Epidermal melanocyte (primary cell): ENCODE measurements around the gene CHRM2.

Experiments used
- DNase-seq: peaks from one replicate; pipeline ENCODE4 v3.0.0; 2011; ENCODE audit warnings: low spot score; ENCODE audit not compliant: insufficient read length

Gene CHRM2

GRCh38 chr7:136957391-136957790 is 88.9 kb downstream of the CHRM2 start:
- no peak for DNase-seq

- DNase-seq = no peak
Measured at GRCh38 chr7:136958016-136958415, 89.6 kb downstream of the CHRM2 start.

- no peak for DNase-seq
Measured at GRCh38 chr7:136964347-136964746, 95.9 kb downstream of the CHRM2 start.

- DNase-seq = no peak
Measured at GRCh38 chr7:136966825-136967224, 98.4 kb downstream of the CHRM2 start.

GRCh38 chr7:136969761-136970160 is 101.3 kb downstream of the CHRM2 start:
- DNase-seq = no peak

GRCh38 chr7:136971776-136972175 is 103.3 kb downstream of the CHRM2 start:
- DNase-seq = no peak

GRCh38 chr7:136976504-136977251 is 108.2 kb downstream of the CHRM2 start:
- peak; percentile 22 for DNase-seq

- DNase-seq = no peak
Measured at GRCh38 chr7:136993377-136993776, 124.9 kb downstream of the CHRM2 start.

GRCh38 chr7:136997735-136998134 is 129.3 kb downstream of the CHRM2 start:
- DNase-seq = no peak

- no peak for DNase-seq
Measured at GRCh38 chr7:136998495-136998894, 130.0 kb downstream of the CHRM2 start.

GRCh38 chr7:137000621-137001020 is 132.2 kb downstream of the CHRM2 start:
- DNase-seq = no peak

- DNase-seq = no peak
Measured at GRCh38 chr7:137001041-137001440, 132.6 kb downstream of the CHRM2 start.

GRCh38 chr7:137001478-137001877 is 133.0 kb downstream of the CHRM2 start:
- no peak for DNase-seq

GRCh38 chr7:137003086-137003485 is 134.6 kb downstream of the CHRM2 start:
- DNase-seq = no peak

- DNase-seq = no peak
Measured at GRCh38 chr7:137003566-137003965, 135.1 kb downstream of the CHRM2 start.

GRCh38 chr7:137005873-137006272 is 137.4 kb downstream of the CHRM2 start:
- no peak for DNase-seq

GRCh38 chr7:137006293-137006692 is 137.8 kb downstream of the CHRM2 start:
- DNase-seq = no peak

- no peak for DNase-seq
Measured at GRCh38 chr7:137007001-137007694, 138.7 kb downstream of the CHRM2 start.

- no peak for DNase-seq
Measured at GRCh38 chr7:137009404-137009803, 141.0 kb downstream of the CHRM2 start.

GRCh38 chr7:137015015-137015414 is 146.6 kb downstream of the CHRM2 start:
- DNase-seq = no peak

- DNase-seq = no peak
Measured at GRCh38 chr7:137017221-137017620, 148.8 kb downstream of the CHRM2 start.

GRCh38 chr7:137018468-137018867 is 150.0 kb downstream of the CHRM2 start:
- DNase-seq = no peak

- no peak for DNase-seq
Measured at GRCh38 chr7:137020351-137020750, 151.9 kb downstream of the CHRM2 start.
